OCI-LY1 (cell line): ENCODE data around the gene PNKP.
A peak's percentile ranks its signal among the peaks of the same experiment; 100 is the strongest.

Source experiments
- H2AFZ ChIP-seq: fragments of 200-600 bp; sonication (generic), shearing (Covaris generic); 2 replicates; pipeline ENCODE4 v1.6.0; 2014; ENCODE audit warnings: antibody characterized with exemption, mild to moderate bottlenecking, low read length
- H3F3A ChIP-seq: fragments of 200-600 bp; sonication (generic), shearing (Covaris generic); 2 replicates; pipeline ENCODE4 v1.6.0; 2014; ENCODE audit warnings: mild to moderate bottlenecking, antibody characterized with exemption, low read length, moderate library complexity; ENCODE audit not compliant: insufficient read depth
- H3K27ac ChIP-seq: fragments of 200-600 bp; sonication (generic); 2 replicates; pipeline ENCODE4 v1.5.1; 2014; ENCODE audit warnings: low read length, mixed run types, mild to moderate bottlenecking, low read depth; ENCODE audit not compliant: poor library complexity, severe bottlenecking
- H3K27me3 ChIP-seq: fragments of 200-600 bp; sonication (generic); 2 replicates; pipeline ENCODE4 v1.6.0; 2014; ENCODE audit warnings: antibody characterized with exemption, mild to moderate bottlenecking, low read length, moderate library complexity; ENCODE audit not compliant: insufficient read depth
- H3K36me3 ChIP-seq: fragments of 200-600 bp; sonication (generic); 2 replicates; pipeline ENCODE4 v1.6.1; 2014; ENCODE audit warnings: mild to moderate bottlenecking, antibody characterized with exemption, low read length, moderate library complexity, mixed read lengths; ENCODE audit not compliant: insufficient read depth
- H3K4me1 ChIP-seq: fragments of 200-600 bp; sonication (generic); 2 replicates; pipeline ENCODE4 v1.5.1; 2014; ENCODE audit warnings: mild to moderate bottlenecking, low read length, moderate library complexity; ENCODE audit not compliant: insufficient read depth, severe bottlenecking
- H3K4me2 ChIP-seq: fragments of 200-600 bp; sonication (generic), shearing (Covaris generic); 2 replicates; pipeline ENCODE4 v1.6.1; 2014; ENCODE audit warnings: low read length
- H3K4me3 ChIP-seq: fragments of 200-600 bp; sonication (generic); 2 replicates; pipeline ENCODE4 v1.5.1; 2014; ENCODE audit warnings: low read length, low read depth, mild to moderate bottlenecking, mixed read lengths; ENCODE audit not compliant: poor library complexity, severe bottlenecking
- H3K79me2 ChIP-seq: fragments of 200-600 bp; shearing (Covaris generic); 2 replicates; pipeline ENCODE4 v1.6.1; 2016; ENCODE audit warnings: mixed run types, low read length, mixed read lengths; ENCODE audit not compliant: insufficient read depth
- H3K9ac ChIP-seq: fragments of 200-600 bp; sonication (generic), shearing (Covaris generic); 2 replicates; pipeline ENCODE4 v1.6.1; 2014; ENCODE audit warnings: mild to moderate bottlenecking, low read length, mixed read lengths
- H3K9me2 ChIP-seq: fragments of 200-600 bp; sonication (generic), shearing (Covaris generic); 2 replicates; pipeline ENCODE4 v1.6.1; 2014; ENCODE audit warnings: low read depth, mild to moderate bottlenecking, low read length, mixed read lengths
- H3K9me3 ChIP-seq: fragments of 200-600 bp; shearing (Covaris generic); 2 replicates; pipeline ENCODE4 v1.6.1; 2014; ENCODE audit warnings: low read length, mixed read lengths
- H4K20me1 ChIP-seq: fragments of 200-600 bp; sonication (generic), shearing (Covaris generic); 2 replicates; pipeline ENCODE4 v1.6.0; 2016; ENCODE audit warnings: mild to moderate bottlenecking, low read length; ENCODE audit not compliant: insufficient read depth
- CTCF ChIP-seq: fragments of 200-600 bp; sonication (generic), shearing (Covaris generic); IDR thresholded peaks from 2 replicates; pipeline ENCODE4 v1.5.1; 2017; ENCODE audit warnings: mild to moderate bottlenecking, antibody characterized with exemption, low read length, moderate library complexity, mixed read lengths
- EZH2 ChIP-seq: fragments of 200-600 bp; sonication (generic), shearing (Covaris generic); IDR thresholded peaks from 2 replicates; pipeline ENCODE4 v1.8.0; 2017; ENCODE audit warnings: borderline replicate concordance, mixed run types, mild to moderate bottlenecking, antibody characterized with exemption, low read length, moderate library complexity, mixed read lengths

Gene PNKP

GRCh38 chr19:49891393-49891792 is 24.0 kb upstream of the PNKP start:
- Histone ChIP-seq H3K27me3 (no peaks in the 10 kb centered on the region), H2AFZ (no peak overlapping the region), H4K20me1 (no peaks in the 10 kb centered on the region), H3K9me2 (no peaks in the 10 kb centered on the region), H3K9me3 (no peaks in the 10 kb centered on the region), H3K27ac (no peak overlapping the region), H3K4me2 (peak overlapping the region; percentile 38; the same call in 1 of the 2 replicates), H3K4me3 (no peak overlapping the region), H3F3A (0 out of 2 replicates have a peak, but pooled peaks cover 2% of the 10 kb centered on the region), H3K79me2 (no peaks in the 10 kb centered on the region), H3K36me3 (no peaks in the 10 kb centered on the region; the same call in 1 of the 2 replicates), H3K4me1 (peaks cover 40% of the 10 kb centered on the region), H3K9ac (peak overlapping the region; percentile 25; the same call in 1 of the 2 replicates)
- TF ChIP-seq EZH2 (no peak), CTCF (no peak)

GRCh38 chr19:49890349-49891311 is 23.3 kb upstream of the PNKP start:
- Histone ChIP-seq H3F3A (0 out of 2 replicates have a peak, but pooled peaks cover 2% of the 10 kb centered on the region), H3K27ac (peak overlapping the region; percentile 76), H3K36me3 (peaks cover 2% of the 10 kb centered on the region), H3K27me3 (no peaks in the 10 kb centered on the region), H3K4me3 (peak overlapping the region; percentile 60), H3K79me2 (no peaks in the 10 kb centered on the region), H3K9me2 (no peaks in the 10 kb centered on the region), H4K20me1 (no peaks in the 10 kb centered on the region), H3K4me2 (peak overlapping the region; percentile 86), H3K4me1 (peaks cover 39% of the 10 kb centered on the region), H2AFZ (no peak overlapping the region), H3K9me3 (no peaks in the 10 kb centered on the region), H3K9ac (peak overlapping the region; percentile 59)
- TF ChIP-seq CTCF (peak; percentile 8; the same call in 1 of the 2 replicates), EZH2 (no peak)

GRCh38 chr19:49889687-49890348 is 22.4 kb upstream of the PNKP start:
- Histone ChIP-seq H3K4me2 (peak overlapping the region; percentile 86), H2AFZ (no peak overlapping the region), H3K4me3 (peak overlapping the region; percentile 60), H3K79me2 (no peaks in the 10 kb centered on the region), H3K4me1 (peaks cover 39% of the 10 kb centered on the region), H3K9ac (peak overlapping the region; percentile 59; the same call in 1 of the 2 replicates), H3K9me2 (no peaks in the 10 kb centered on the region), H3K27ac (peak overlapping the region; percentile 76), H3F3A (0 out of 2 replicates have a peak, but pooled peaks cover 2% of the 10 kb centered on the region), H4K20me1 (no peaks in the 10 kb centered on the region), H3K9me3 (no peaks in the 10 kb centered on the region), H3K27me3 (no peaks in the 10 kb centered on the region), H3K36me3 (peaks cover 7% of the 10 kb centered on the region)
- TF ChIP-seq EZH2 (no peak), CTCF (peak; percentile 83)
